Motor neuron (in vitro differentiated cells): Measurements from ENCODE around the gene NFE2L1. TPM values are rescaled to one million over a fixed set of nuclear protein-coding genes. Genes with fewer than 3 reads are reported as not detected.
"Not testable (repeated sequence)": the region's sequence is repeated elsewhere in the genome, so short reads cannot be mapped to it uniquely, and the experiment has no call there.

ENCODE experiments used
- ATAC-seq, 8 experiments: fragments of 200-7000 bp; cut with Tn5 transposase; replicated peaks in 6 of 8; 2 replicates each; pipeline ENCODE4 v1.8.0; 2021; ENCODE audit warnings: mild to moderate bottlenecking in 8 of 8, moderate library complexity in 8 of 8
- H3K27ac ChIP-seq, 2 donors: fragments of 250-450 bp; sonication (Bioruptor Pico); 2 replicates each; pipeline ENCODE4 v1.9.0; 2021; ENCODE audit warnings: antibody characterized with exemption in 2 of 2, mild to moderate bottlenecking in 2 of 2, moderate library complexity in 1 of 2
- H3K4me1 ChIP-seq, 2 donors: fragments of 250-450 bp; sonication (Bioruptor Pico); replicated peaks in 1 of 2; 2 replicates each; pipeline ENCODE4 v1.6.1; 2021; ENCODE audit warnings: antibody characterized with exemption in 2 of 2, mild to moderate bottlenecking in 2 of 2, moderate library complexity in 1 of 2
- H3K4me3 ChIP-seq, 5 donors: fragments of 250-450 bp; sonication (Bioruptor Pico); 2 replicates each; pipeline ENCODE4 v1.9.0; 2021; ENCODE audit warnings: antibody characterized with exemption in 5 of 5, mild to moderate bottlenecking in 5 of 5, moderate library complexity in 4 of 5
- WGBS, 10 experiments: fragments of 450-650 bp; shearing (Covaris generic); methylation state at CpG; one replicate each; pipeline ENCODE4 v1.0.0; 2022; 5-methylcytosine and 5-hydroxymethylcytosine counted together
- in situ Hi-C, 9 experiments: fragments of 400-800 bp; cut with MboI; loops; one replicate each; pipeline ENCODE4 v1.15.0; 2021; ENCODE audit warnings: low sequenced_read_pairs in 9 of 9, low pct_unique_long_range_greater_than_20kb in 2 of 9; ENCODE audit not compliant: unreplicated experiment in 9 of 9
- total RNA-seq, 8 experiments: library from RNA; unstranded; fragments of 300-600 nt; gene quantifications; 2 replicates each; pipeline versions ENCODE4 v1.2.3 to v1.2.4, GENCODE V29; 2022

NFE2L1 gene
- total RNA-seq, 8 experiments from 2014 or later = 71.9 to 284 (median 99.4) TPM

DNA sequence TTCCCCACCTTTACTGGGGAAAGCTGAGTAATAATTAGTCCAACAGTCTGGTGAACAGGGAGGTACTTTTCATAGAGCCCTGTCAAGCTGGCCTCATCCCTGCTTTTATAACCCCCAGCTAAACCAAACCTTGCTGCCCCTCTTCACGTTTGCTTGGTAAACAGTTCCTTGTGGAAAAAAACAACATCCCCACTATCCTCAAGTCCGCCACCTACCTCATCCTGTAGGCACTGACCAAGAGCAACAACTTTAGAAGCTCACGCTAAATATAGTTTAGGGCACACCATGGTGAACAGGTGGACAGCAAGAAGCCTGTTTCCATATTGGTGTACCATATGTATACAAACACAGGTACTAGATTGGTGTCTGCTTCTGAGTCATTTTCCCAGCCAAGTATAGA is 16.5 kb downstream of the NFE2L1 start:
- in situ Hi-C loops = no loop called here
- Histone ChIP-seq H3K27ac (no peak overlapping the region), H3K4me1 (peaks cover 0 to 10% of the 10 kb centered on the region in 2 donors), H3K4me3 (no peak overlapping the region)
- WGBS, 10 experiments = 50 to 100% (median 89%) methylated on average over 1 to 3 of the region's 3 CpGs; no CpG with 5 or more reads in 3 of the 10 experiments
- ATAC-seq = no peak

DNA sequence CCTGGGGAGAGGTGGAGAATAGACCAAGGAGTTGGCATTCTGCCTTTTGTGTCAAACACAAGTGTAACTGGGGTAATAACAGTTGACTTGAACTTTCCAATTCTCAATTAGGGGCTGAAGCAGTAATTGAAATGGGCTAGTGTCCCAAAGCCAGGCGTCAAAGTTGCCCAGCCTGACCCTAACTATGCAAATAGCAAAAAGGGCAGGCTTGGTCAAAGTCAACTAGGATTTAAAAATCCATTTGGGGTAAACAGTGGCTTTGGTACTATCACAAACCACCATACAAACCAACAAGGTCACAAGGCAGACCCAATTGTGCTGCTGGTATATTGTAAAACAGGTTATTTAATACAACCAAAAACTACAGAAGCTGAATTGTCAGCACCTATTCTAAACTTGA is 18.0 kb downstream of the NFE2L1 start:
- no peaks in the 10 kb centered on the region for H3K4me1 ChIP-seq
- no peak overlapping the region for H3K27ac ChIP-seq
- WGBS, 10 experiments = 40 to 100% (median 75%) methylated on average over 1 of the region's 1 CpG; no CpG with 5 or more reads in 4 of the 10 experiments
- no peak overlapping the region for H3K4me3 ChIP-seq
- in situ Hi-C loops = no loop called here
- ATAC-seq = no peak

DNA sequence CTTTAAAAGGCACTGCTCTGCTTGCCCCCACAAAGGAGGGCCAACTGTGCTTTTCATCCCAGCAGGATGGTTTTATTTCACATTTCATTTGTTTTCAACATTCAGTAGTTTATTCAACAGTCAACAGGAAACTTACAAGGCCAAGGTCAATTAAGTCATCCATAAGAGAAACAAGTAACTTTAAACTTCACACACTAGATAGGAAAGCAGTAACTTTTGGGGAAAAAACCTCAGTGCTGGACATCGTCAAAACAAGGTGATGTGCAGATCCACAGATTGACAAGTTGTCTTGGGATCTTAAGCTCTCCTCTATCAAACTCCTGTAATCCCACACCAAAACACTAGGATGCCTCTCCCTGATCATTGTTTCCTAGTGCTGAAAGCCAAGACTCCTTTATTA is 18.5 kb downstream of the NFE2L1 start:
- in situ Hi-C loops = no loop called here
- no peaks in the 10 kb centered on the region for H3K4me1 ChIP-seq
- H3K27ac ChIP-seq = no peak overlapping the region
- H3K4me3 ChIP-seq = no peak overlapping the region
- WGBS, 10 experiments = 82 to 100% (median 89%) methylated on average over 1 of the region's 1 CpG; no CpG with 5 or more reads in 3 of the 10 experiments
- ATAC-seq = no peak

GRCh38 chr17:48067245-48067644 is 19.1 kb downstream of the NFE2L1 start:
- Histone ChIP-seq H3K27ac (no peak overlapping the region), H3K4me1 (no peaks in the 10 kb centered on the region), H3K4me3 (no peak overlapping the region)
- in situ Hi-C loops = no loop called here
- WGBS, 10 experiments = 90 to 100% (median 100%) methylated on average over 1 to 3 of the region's 3 CpGs; no CpG with 5 or more reads in 3 of the 10 experiments
- no peak for ATAC-seq

DNA sequence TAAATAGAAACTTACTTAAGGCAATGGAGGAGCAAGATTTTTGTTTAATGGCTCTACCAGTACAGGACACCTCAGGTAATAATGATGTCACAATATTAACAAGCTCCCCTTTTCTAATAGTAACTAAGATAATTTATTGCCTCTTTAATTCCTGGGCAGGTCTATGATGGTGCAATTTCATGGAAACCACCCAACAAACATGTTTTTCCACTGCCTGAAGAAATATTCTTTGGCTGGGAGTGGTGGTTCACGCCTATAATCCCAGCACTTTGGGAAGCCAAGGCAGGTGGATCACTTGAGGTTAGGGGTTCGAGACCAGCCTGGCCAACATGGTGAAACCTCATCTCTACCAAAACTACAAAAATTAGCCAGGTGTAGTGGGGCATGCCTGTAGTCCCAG is 19.6 kb downstream of the NFE2L1 start:
- H3K4me1 ChIP-seq, in situ Hi-C loops, H3K4me3 ChIP-seq, H3K27ac ChIP-seq: not testable (repeated sequence)
- peak in 1 of 8 experiments; percentile 12 for ATAC-seq
- WGBS, 10 experiments = 50 to 100% (median 100%) methylated on average over 2 of the region's 2 CpGs; no CpG with 5 or more reads in 6 of the 10 experiments

- Histone ChIP-seq H3K4me3 (no peak overlapping the region), H3K4me1 (no peaks in the 10 kb centered on the region), H3K27ac (no peak overlapping the region)
- ATAC-seq = peak in 3 of 8 experiments; percentile 31 to 69 (median 32)
- 70 to 100% (median 96%) methylated on average over 1 to 3 of the region's 3 CpGs; no CpG with 5 or more reads in 5 of the 10 experiments for WGBS, 10 experiments
- in situ Hi-C loops = no loop called here
Observed at GRCh38 chr17:48068491-48068961, 20.4 kb downstream of the NFE2L1 start.

GRCh38 chr17:48070195-48070594 is 22.0 kb downstream of the NFE2L1 start:
- in situ Hi-C loops = no loop called here
- Histone ChIP-seq H3K27ac (no peak overlapping the region), H3K4me3 (no peak overlapping the region), H3K4me1 (peaks cover 0 to 2% of the 10 kb centered on the region in 2 donors)
- 50 to 100% (median 80%) methylated on average over 1 of the region's 2 CpGs; no CpG with 5 or more reads in 5 of the 10 experiments for WGBS, 10 experiments
- ATAC-seq = no peak

DNA sequence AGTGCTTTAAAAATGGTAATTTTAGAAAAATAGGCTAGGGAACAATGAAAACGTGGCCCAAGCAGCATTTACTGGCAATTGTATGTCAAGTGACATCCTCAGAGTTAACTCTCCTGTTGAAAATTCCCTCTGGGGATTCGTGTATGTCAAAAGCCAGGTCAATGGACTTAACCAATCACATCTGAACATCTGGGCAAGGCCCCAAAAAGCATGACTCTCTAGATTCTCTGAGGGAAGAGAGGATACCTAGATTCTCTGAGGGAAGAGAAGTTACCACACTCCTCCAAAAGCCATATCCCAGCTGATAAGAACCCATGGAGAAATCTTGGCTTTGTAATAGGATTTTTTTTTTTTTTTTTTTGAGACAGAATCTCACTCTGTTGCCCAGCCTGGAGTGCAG is 23.5 kb downstream of the NFE2L1 start:
- WGBS, 10 experiments = 0 to 100% (median 81%) methylated on average over 1 to 2 of the region's 2 CpGs; no CpG with 5 or more reads in 2 of the 10 experiments
- Histone ChIP-seq H3K4me1 (peaks cover 0 to 2% of the 10 kb centered on the region in 2 donors), H3K4me3 (no peak overlapping the region), H3K27ac (no peak overlapping the region)
- in situ Hi-C loops = no loop called here
- no peak for ATAC-seq

GRCh38 chr17:48072811-48073210 is 24.7 kb downstream of the NFE2L1 start:
- H3K4me1 ChIP-seq, H3K4me3 ChIP-seq, ATAC-seq, in situ Hi-C loops, H3K27ac ChIP-seq: not testable (repeated sequence)
- 88 to 100% (median 97%) methylated on average over 2 to 8 of the region's 9 CpGs; no CpG with 5 or more reads in 3 of the 10 experiments for WGBS, 10 experiments

GRCh38 chr17:48073566-48074094 is 25.5 kb downstream of the NFE2L1 start:
- H3K4me3 ChIP-seq, in situ Hi-C loops, H3K4me1 ChIP-seq, H3K27ac ChIP-seq: not testable (repeated sequence)
- 20 to 100% (median 88%) methylated on average over 1 to 4 of the region's 5 CpGs; no CpG with 5 or more reads in 2 of the 10 experiments for WGBS, 10 experiments
- ATAC-seq = peak in 3 of 8 experiments; percentile 22 to 57 (median 33)

DNA sequence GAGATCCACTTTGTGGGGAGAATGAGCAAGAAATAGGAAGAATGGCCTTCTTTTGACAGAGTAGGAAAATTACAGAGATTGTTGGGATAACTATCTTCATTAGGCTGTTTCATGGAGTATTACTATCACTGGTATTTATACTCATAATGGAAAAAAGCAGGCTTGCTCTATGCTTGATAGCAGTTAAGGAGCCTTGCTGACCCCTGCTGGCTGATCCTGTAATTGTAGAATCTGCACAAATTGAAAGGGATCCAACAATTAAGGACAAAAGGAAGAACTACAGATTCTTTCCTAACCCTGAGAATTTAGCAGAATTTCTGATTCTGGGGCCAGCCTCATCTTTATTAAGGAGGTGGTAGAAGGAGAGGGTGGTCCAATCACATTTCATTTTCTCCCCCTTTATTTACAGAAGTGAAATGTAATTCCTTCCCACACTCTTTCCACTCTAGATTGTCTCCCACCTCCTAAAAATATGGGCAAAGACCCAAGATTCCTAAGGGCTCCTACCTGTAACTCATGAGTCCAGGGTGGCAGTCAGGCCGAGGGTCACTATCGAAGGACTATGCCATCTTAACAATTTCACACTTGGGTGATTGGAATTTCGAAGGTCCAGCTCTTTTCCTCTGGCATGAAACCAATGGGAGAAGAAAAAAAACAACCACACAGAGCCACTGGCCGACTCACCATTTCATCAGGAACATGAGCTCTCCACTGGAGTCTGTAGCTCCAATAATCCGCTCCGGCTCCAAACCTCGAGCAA is 26.3 kb downstream of the NFE2L1 start:
- no peak overlapping the region for H3K4me3 ChIP-seq
- in situ Hi-C loops = no loop called here
- 27 to 93% (median 80%) methylated on average over 1 to 7 of the region's 7 CpGs; no CpG with 5 or more reads in 1 of the 10 experiments for WGBS, 10 experiments
- no peak overlapping the region for H3K27ac ChIP-seq
- H3K4me1 ChIP-seq = peaks cover 0 to 2% of the 10 kb centered on the region in 2 donors
- peak; percentile 53 to 81 (median 73) for ATAC-seq

- H3K4me3 ChIP-seq, H3K27ac ChIP-seq, ATAC-seq, H3K4me1 ChIP-seq, in situ Hi-C loops: not testable (repeated sequence)
- 93 to 100% (median 97%) methylated on average over 1 to 9 of the region's 10 CpGs; no CpG with 5 or more reads in 1 of the 10 experiments for WGBS, 10 experiments
Observed at GRCh38 chr17:48077152-48077551, 29.0 kb downstream of the NFE2L1 start.

GRCh38 chr17:48081858-48082257 is 33.7 kb downstream of the NFE2L1 start:
- ATAC-seq = no peak
- no peak overlapping the region for H3K27ac ChIP-seq
- WGBS, 10 experiments = 63 to 100% (median 80%) methylated on average over 1 to 5 of the region's 5 CpGs; no CpG with 5 or more reads in 3 of the 10 experiments
- peaks cover 2 to 14% of the 10 kb centered on the region in 2 donors for H3K4me1 ChIP-seq
- in situ Hi-C loops = no loop called here
- no peak overlapping the region for H3K4me3 ChIP-seq
